IMR-90 (cell line): ENCODE data around the gene NRIP1. TPM values are rescaled to one million over a fixed set of nuclear protein-coding genes. Genes with fewer than 3 reads are reported as not detected.

Source experiments
- ATAC-seq: fragments of 200-7000 bp; cut with Tn5 transposase; 2 replicates; pipeline ENCODE4 v1.9.1; 2020; ENCODE audit warnings: low read depth, mild to moderate bottlenecking, moderate library complexity
- BruUV-seq: library from RNA; stranded (reverse); fragments of 400-500 nt; replicated peaks from 2 replicates; lab custom pipeline; 2021; lab: Mats Ljungman, UMichigan
- CTCF ChIA-PET: fragments of 300-600 bp; formaldehyde crosslinking; extraction: SDS; loops from one replicate; lab custom pipeline; 2021; ENCODE audit warnings: antibody characterized with exemption; lab: Yijun Ruan, JAX
- POLR2A ChIA-PET: fragments of 300-600 bp; sonication (Branson Sonifier 250); formaldehyde crosslinking; loops from one replicate; lab custom pipeline; 2022; ENCODE audit warnings: antibody characterized with exemption; ENCODE audit not compliant: unreplicated experiment; lab: Charles Lee
- DNase-seq: peaks from one replicate; pipeline ENCODE4 v3.0.0; 2013
- H2AFZ ChIP-seq: replicated peaks from 2 replicates; pipeline ENCODE3; 2013; ENCODE audit warnings: low read length, mild to moderate bottlenecking; ENCODE audit not compliant: poor library complexity
- H2AK5ac ChIP-seq: 2 replicates; pipeline ENCODE4 v1.6.1; 2013; ENCODE audit warnings: low read depth, low read length, inconsistent platforms
- H2AK9ac ChIP-seq: replicated peaks from 2 replicates; pipeline ENCODE3; 2013; ENCODE audit warnings: mild to moderate bottlenecking, low read depth, low read length, moderate library complexity; ENCODE audit not compliant: poor library complexity
- H2BK120ac ChIP-seq: 2 replicates; pipeline ENCODE4 v1.6.1; 2013; ENCODE audit warnings: low read depth, low read length, inconsistent platforms
- H2BK15ac ChIP-seq: 3 replicates; pipeline ENCODE4 v1.6.1; 2013; ENCODE audit warnings: low read depth, low read length, inconsistent platforms
- H2BK20ac ChIP-seq: 2 replicates; pipeline ENCODE4 v1.6.1; 2013; ENCODE audit warnings: low read depth, mild to moderate bottlenecking, inconsistent platforms, low read length, moderate library complexity
- H2BK5ac ChIP-seq: 2 replicates; pipeline ENCODE4 v1.6.1; 2013; ENCODE audit warnings: mild to moderate bottlenecking, low read depth, low read length, inconsistent platforms; ENCODE audit not compliant: poor library complexity, severe bottlenecking
- H3K14ac ChIP-seq: replicated peaks from 2 replicates; pipeline ENCODE4 v1.6.1; 2013; ENCODE audit warnings: low read depth, low read length, inconsistent platforms
- H3K18ac ChIP-seq: 2 replicates; pipeline ENCODE4 v1.6.1; 2013; ENCODE audit warnings: low read depth, low read length, control low read depth
- H3K23ac ChIP-seq: 2 replicates; pipeline ENCODE4 v1.6.1; 2013; ENCODE audit warnings: low read depth, low read length, inconsistent platforms
- H3K27ac ChIP-seq: 2 replicates; pipeline ENCODE4 v1.5.1; 2013; ENCODE audit warnings: mild to moderate bottlenecking, control low read depth, low read length; ENCODE audit not compliant: insufficient read depth
- H3K27me3 ChIP-seq: 2 replicates; pipeline ENCODE4 v1.6.1; 2013; ENCODE audit warnings: low read length; ENCODE audit not compliant: control insufficient read depth, insufficient read depth
- H3K36me3 ChIP-seq: 2 replicates; pipeline ENCODE4 v1.6.1; 2013; ENCODE audit warnings: low read length, mixed read lengths; ENCODE audit not compliant: control insufficient read depth, insufficient read depth
- H3K4ac ChIP-seq: 2 replicates; pipeline ENCODE4 v1.6.1; 2013; ENCODE audit warnings: low read depth, low read length, inconsistent platforms
- H3K4me1 ChIP-seq: 2 replicates; pipeline ENCODE4 v1.6.1; 2013; ENCODE audit warnings: low read length, mixed read lengths; ENCODE audit not compliant: control insufficient read depth, insufficient read depth
- H3K4me2 ChIP-seq: 2 replicates; pipeline ENCODE4 v1.6.1; 2013; ENCODE audit warnings: low read depth, mild to moderate bottlenecking, control low read depth, low read length, moderate library complexity
- H3K4me3 ChIP-seq: 2 replicates; pipeline ENCODE4 v1.5.1; 2013; ENCODE audit warnings: low read depth, mild to moderate bottlenecking, control low read depth, low read length, moderate library complexity; ENCODE audit not compliant: insufficient read depth
- H3K56ac ChIP-seq: 2 replicates; pipeline ENCODE4 v1.6.1; 2013; ENCODE audit warnings: low read length, inconsistent platforms; ENCODE audit not compliant: insufficient read depth; ENCODE audit errors: extremely low read depth
- H3K79me1 ChIP-seq, 2 experiments: 2 replicates each; pipeline ENCODE4 v1.6.1; 2013; ENCODE audit warnings: low read length in 2 of 2, inconsistent platforms in 1 of 2, low read depth in 1 of 2
- H3K9ac ChIP-seq: 2 replicates; pipeline ENCODE4 v1.6.1; 2013; ENCODE audit warnings: low read depth, low read length, control low read depth
- H3K9me1 ChIP-seq: 2 replicates; pipeline ENCODE4 v1.6.1; 2013; ENCODE audit warnings: low read length, inconsistent platforms; ENCODE audit not compliant: insufficient read depth
- H3K9me3 ChIP-seq: 2 replicates; pipeline ENCODE4 v1.6.1; 2013; ENCODE audit warnings: low read length; ENCODE audit not compliant: control insufficient read depth, insufficient read depth
- H4K20me1 ChIP-seq: 2 replicates; pipeline ENCODE4 v1.6.1; 2013; ENCODE audit warnings: low read length, inconsistent platforms; ENCODE audit not compliant: insufficient read depth
- H4K5ac ChIP-seq: 2 replicates; pipeline ENCODE4 v1.6.1; 2013; ENCODE audit warnings: mild to moderate bottlenecking, low read depth, low read length, control low read depth
- H4K8ac ChIP-seq, 2 experiments: 2 replicates each; pipeline ENCODE4 v1.6.1; 2013; ENCODE audit warnings: low read depth in 2 of 2, low read length in 2 of 2, control low read depth in 1 of 2, inconsistent platforms in 1 of 2
- H4K91ac ChIP-seq: 2 replicates; pipeline ENCODE4 v1.6.1; 2013; ENCODE audit warnings: low read depth, low read length, inconsistent platforms; ENCODE audit not compliant: insufficient read depth
- CHD1 ChIP-seq: IDR thresholded peaks from 2 replicates; pipeline ENCODE4 v1.6.1; 2012; ENCODE audit warnings: low read depth, low read length, improper control_type of control experiment
- CTCF ChIP-seq: conservative IDR thresholded peaks from 2 replicates; pipeline ENCODE4 v1.5.1; 2012; ENCODE audit warnings: mild to moderate bottlenecking, low read depth, low read length, improper control_type of control experiment
- ELK1 ChIP-seq: fragments of 150-350 bp; IDR thresholded peaks from 2 replicates; pipeline ENCODE4 v1.6.1; 2016; ENCODE audit warnings: low read depth, mild to moderate bottlenecking, low read length, moderate library complexity, borderline replicate concordance
- MAFK ChIP-seq: IDR thresholded peaks from 2 replicates; pipeline ENCODE4 v1.6.1; 2012; ENCODE audit warnings: low read depth, low read length, improper control_type of control experiment
- NFE2L2 ChIP-seq: fragments of 150-350 bp; IDR thresholded peaks from 2 replicates; pipeline ENCODE4 v1.6.1; 2016; ENCODE audit warnings: low read depth, mild to moderate bottlenecking, low read length
- RCOR1 ChIP-seq: IDR thresholded peaks from 2 replicates; pipeline ENCODE4 v1.6.1; 2012; ENCODE audit warnings: mild to moderate bottlenecking, low read length, improper control_type of control experiment; ENCODE audit not compliant: insufficient replicate concordance
- SMC3 ChIP-seq: fragments of 150-350 bp; IDR thresholded peaks from 2 replicates; pipeline ENCODE4 v1.6.1; 2016; ENCODE audit warnings: low read depth, mild to moderate bottlenecking, antibody characterized with exemption, low read length, moderate library complexity
- WGBS, 2 experiments: methylation state at CpG; one replicate each; pipeline versions ENCODE4 v1.1.5 to v1.1.7; 2013; ENCODE audit warnings: missing lambda C conversion rate in 2 of 2; ENCODE audit not compliant: insufficient read length in 1 of 2; ENCODE audit errors: extremely low coverage in 2 of 2; 5-methylcytosine and 5-hydroxymethylcytosine counted together
- dilution Hi-C: fragments of 300-500 bp; cut with HindIII; formaldehyde crosslinking; loops from one replicate; pipeline ENCODE4 v1.14.3; 2018; ENCODE audit warnings: low sequenced_read_pairs; ENCODE audit not compliant: unreplicated experiment
- in situ Hi-C: fragments of 300-500 bp; cut with MboI; formaldehyde crosslinking; loops from 3 replicates; pipeline ENCODE4 v1.14.3; 2019; ENCODE audit warnings: low sequenced_read_pairs, inconsistent platforms, mixed read lengths
- intact Hi-C: fragments of 100-400 bp; cut with micrococcal nuclease; formaldehyde crosslinking; loops from 2 replicates; pipeline ENCODE4 v1.10.0; 2022
- polyA plus RNA-seq, 3 experiments: library from polyadenylated mRNA; depleted of rRNA; stranded (reverse); fragments of >200 nt; gene quantifications; 2 replicates each; pipeline ENCODE4 v1.2.3, GENCODE V29; 2012; ENCODE audit warnings: low replicate concordance in 1 of 3
- total RNA-seq: library from RNA; depleted of rRNA; stranded (reverse); fragments of >200 nt; gene quantifications from 2 replicates; pipeline ENCODE4 v1.2.3, GENCODE V29; 2012

Gene NRIP1
- total and polyA plus RNA-seq, 2 of the 4 experiments (the other 2 are of a cell fraction) = 9.6 to 73.8 TPM

- H3K4me2 ChIP-seq = no peak overlapping the region
- H3K27me3 ChIP-seq = no peaks in the 10 kb centered on the region
- CTCF ChIA-PET = no interaction called here
- 0 out of 2 replicates have a peak overlapping the region, but pooled peaks have one; percentile 28 for H3K23ac ChIP-seq
- H3K14ac ChIP-seq = peak overlapping the region; percentile 44; the same call in 1 of the 2 replicates
- H3K27ac ChIP-seq = no peak overlapping the region
- 0 out of 3 replicates have a peak overlapping the region, but pooled peaks have one; percentile 44 for H2BK15ac ChIP-seq
- H2BK20ac ChIP-seq = no peak overlapping the region
- BruUV-seq = no TSS peak
- H3K9me3 ChIP-seq = no peaks in the 10 kb centered on the region
- H4K91ac ChIP-seq = no peak overlapping the region
- POLR2A ChIA-PET = no interaction called here
- peaks cover 24 to 58% of the 10 kb centered on the region in 2 experiments for H3K79me1 ChIP-seq
- ATAC-seq = no peak
- WGBS, 2 experiments = no CpG with 5 or more reads among the region's 4 CpGs
- H4K20me1 ChIP-seq = 0 out of 2 replicates have a peak, but pooled peaks cover 4% of the 10 kb centered on the region
- H2AK9ac ChIP-seq = no peak overlapping the region
- no peak overlapping the region for H3K4me3 ChIP-seq
- H3K9ac ChIP-seq = no peak overlapping the region
- H2BK5ac ChIP-seq = peak overlapping the region; percentile 89
- dilution Hi-C loops (no loop called here), intact Hi-C loops (no loop called here), in situ Hi-C loops (no loop called here)
- no peak for DNase-seq
- no peak overlapping the region for H3K56ac ChIP-seq
- no peak overlapping the region for H2AFZ ChIP-seq
- no peak overlapping the region for H2AK5ac ChIP-seq
- H4K5ac ChIP-seq = peak overlapping the region; percentile 82; the same call in 1 of the 2 replicates
- H3K18ac ChIP-seq = peak overlapping the region; percentile 41; the same call in 1 of the 2 replicates
- H3K9me1 ChIP-seq = peaks cover 20% of the 10 kb centered on the region
- no peak overlapping the region for H3K4ac ChIP-seq
- peak overlapping the region in 1 of 2 experiments; percentile 32; a peak in 1 of 4 replicates for H4K8ac ChIP-seq
- peaks cover 27% of the 10 kb centered on the region for H3K4me1 ChIP-seq
- no peak overlapping the region for H2BK120ac ChIP-seq
- no peak for TF ChIP-seq MAFK
- TF ChIP-seq RCOR1 = no peak
- no peak for TF ChIP-seq CTCF
- no peak for TF ChIP-seq NFE2L2
- no peak for TF ChIP-seq CHD1
- TF ChIP-seq SMC3 = no peak
- TF ChIP-seq ELK1 = no peak
- peaks cover 9% of the 10 kb centered on the region; the same call in 1 of the 2 replicates for H3K36me3 ChIP-seq
These were observed 66.0 kb downstream of the NRIP1 start for GRCh38 chr21:14998784-14999183.
